Fibroblast of lung (primary cell): ENCODE results near the gene SMPDL3B.

ENCODE experiments used
- EZH2 ChIP-seq: IDR thresholded peaks from 2 replicates; pipeline ENCODE4 v1.5.1; 2012; ENCODE audit warnings: low read length, control low read depth, mild to moderate bottlenecking; ENCODE audit errors: missing control alignments
- TF ChIP-seq, protein P1 (sequence below), 2 donors: IDR thresholded peaks in 1 of 2; conservative IDR thresholded peaks in 1 of 2; 1 replicate in 1 of 2; 2 replicates in 1 of 2; pipeline ENCODE4 v1.5.1; 2011 to 2012; ENCODE audit warnings: low read length in 2 of 2, control low read depth in 1 of 2, inconsistent platforms in 1 of 2, low read depth in 1 of 2, mild to moderate bottlenecking in 1 of 2

DNA sequence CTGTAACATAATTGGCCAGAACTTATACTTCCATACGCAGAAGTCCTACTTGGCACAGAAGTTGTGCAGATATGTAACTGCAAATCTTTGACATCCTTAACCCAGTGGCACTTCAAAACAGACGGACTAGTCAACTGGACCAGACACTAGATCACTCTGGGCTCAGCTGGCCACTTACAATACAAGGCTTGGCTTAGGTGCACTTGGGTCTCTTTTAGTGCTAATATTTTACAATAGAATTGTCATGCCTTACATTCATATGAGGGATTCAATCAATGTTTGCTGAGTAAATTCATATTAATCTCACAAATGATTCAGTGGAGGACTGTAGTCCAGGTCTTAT lies 45.0 kb downstream of the SMPDL3B start:
- TF ChIP-seq, protein P1, sequence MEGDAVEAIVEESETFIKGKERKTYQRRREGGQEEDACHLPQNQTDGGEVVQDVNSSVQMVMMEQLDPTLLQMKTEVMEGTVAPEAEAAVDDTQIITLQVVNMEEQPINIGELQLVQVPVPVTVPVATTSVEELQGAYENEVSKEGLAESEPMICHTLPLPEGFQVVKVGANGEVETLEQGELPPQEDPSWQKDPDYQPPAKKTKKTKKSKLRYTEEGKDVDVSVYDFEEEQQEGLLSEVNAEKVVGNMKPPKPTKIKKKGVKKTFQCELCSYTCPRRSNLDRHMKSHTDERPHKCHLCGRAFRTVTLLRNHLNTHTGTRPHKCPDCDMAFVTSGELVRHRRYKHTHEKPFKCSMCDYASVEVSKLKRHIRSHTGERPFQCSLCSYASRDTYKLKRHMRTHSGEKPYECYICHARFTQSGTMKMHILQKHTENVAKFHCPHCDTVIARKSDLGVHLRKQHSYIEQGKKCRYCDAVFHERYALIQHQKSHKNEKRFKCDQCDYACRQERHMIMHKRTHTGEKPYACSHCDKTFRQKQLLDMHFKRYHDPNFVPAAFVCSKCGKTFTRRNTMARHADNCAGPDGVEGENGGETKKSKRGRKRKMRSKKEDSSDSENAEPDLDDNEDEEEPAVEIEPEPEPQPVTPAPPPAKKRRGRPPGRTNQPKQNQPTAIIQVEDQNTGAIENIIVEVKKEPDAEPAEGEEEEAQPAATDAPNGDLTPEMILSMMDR (conservative IDR thresholded peaks at IDR 0.05 in 1 of 2, IDR thresholded peaks at IDR 0.05 in 1 of 2; ENCODE audit: low read depth in 1 of 2, low read length in 2 of 2) = no peak
- TF ChIP-seq EZH2 = no peak
